Upper lobe of left lung (tissue), 6 donors: ENCODE data around the gene CACFD1. TPM values are rescaled to one million over a fixed set of nuclear protein-coding genes. Genes with fewer than 3 reads are reported as not detected.

Experiments
- ATAC-seq, 2 donors: fragments of 200-7000 bp; cut with Tn5 transposase; one replicate each; pipeline ENCODE4 v1.9.1; 2022; ENCODE audit warnings: mild to moderate bottlenecking in 2 of 2, moderate library complexity in 2 of 2; ENCODE audit not compliant: low FRiP score in 2 of 2
- DNase-seq, 2 donors: peaks; one replicate each; pipeline ENCODE4 v3.0.0-alpha.2; 2019 to 2020
- H3K27ac ChIP-seq, 4 donors: fragments of 200-600 bp; sonication (generic); one replicate each; pipeline ENCODE4 v1.5.1; 2016 to 2019
- H3K27me3 ChIP-seq, 4 donors: fragments of 200-600 bp; sonication (generic); one replicate each; pipeline ENCODE4 v1.5.1; 2017 to 2019
- H3K36me3 ChIP-seq, 4 donors: fragments of 200-600 bp; sonication (generic); one replicate each; pipeline ENCODE4 v1.5.1; 2016 to 2019
- H3K4me1 ChIP-seq, 4 donors: fragments of 200-600 bp; sonication (generic); one replicate each; pipeline ENCODE4 v1.5.1; 2018 to 2019
- H3K4me3 ChIP-seq, 4 donors: fragments of 200-600 bp; sonication (generic); one replicate each; pipeline ENCODE4 v1.5.1; 2017 to 2019; ENCODE audit warnings: mild to moderate bottlenecking in 2 of 4, moderate library complexity in 1 of 4
- H3K9me3 ChIP-seq, 4 donors: fragments of 200-600 bp; sonication (generic); one replicate each; pipeline ENCODE4 v1.5.1; 2018 to 2019
- EP300 ChIP-seq, 4 donors: sonication (generic); formaldehyde crosslinking; IDR thresholded peaks; one replicate each; pipeline ENCODE4 v1.5.1; 2017; ENCODE audit warnings: antibody characterized with exemption in 4 of 4, control low read depth in 2 of 4
- POLR2A ChIP-seq, 4 donors: fragments of 450-650 bp; IDR thresholded peaks; one replicate each; pipeline ENCODE4 v1.5.1; 2016 to 2017; ENCODE audit warnings: antibody characterized with exemption in 4 of 4, mild to moderate bottlenecking in 2 of 4
- POLR2AphosphoS5 ChIP-seq, 2 donors: sonication (generic); formaldehyde crosslinking; IDR thresholded peaks; one replicate each; pipeline ENCODE4 v1.5.1; 2017; ENCODE audit warnings: antibody characterized with exemption in 2 of 2
- WGBS, 2 donors: methylation state at CpG; one replicate each; pipeline ENCODE4 v1.1.5; 2017 to 2018; 5-methylcytosine and 5-hydroxymethylcytosine counted together
- total RNA-seq, 6 donors: library from RNA; depleted of rRNA in 4 of 6; stranded (reverse); fragments of >200 nt in 4 of 6; gene quantifications; one replicate each; pipeline versions ENCODE4 v1.1.0 to v1.2.1, GENCODE V29; 2016 to 2021
- TF ChIP-seq, protein P1 (sequence below), 6 experiments: fragments of 450-650 bp in 4 of 6; fragments of 200-600 bp in 2 of 6; sonication (generic) in 2 of 6; IDR thresholded peaks; one replicate each; pipeline ENCODE4 v1.5.1; 2016 to 2019; ENCODE audit warnings: antibody characterized with exemption in 6 of 6
- donor health status: DM: no; HTN: no; CAD: no; lungs with moderate emphysema.
- donor health status: DM: no; HTN: yes; CAD: no; lungs with severe emphysema.

Gene CACFD1
- total RNA-seq, 6 donors from 2014 or later: 31.1 to 52.8 (median 38.5) TPM

DNA sequence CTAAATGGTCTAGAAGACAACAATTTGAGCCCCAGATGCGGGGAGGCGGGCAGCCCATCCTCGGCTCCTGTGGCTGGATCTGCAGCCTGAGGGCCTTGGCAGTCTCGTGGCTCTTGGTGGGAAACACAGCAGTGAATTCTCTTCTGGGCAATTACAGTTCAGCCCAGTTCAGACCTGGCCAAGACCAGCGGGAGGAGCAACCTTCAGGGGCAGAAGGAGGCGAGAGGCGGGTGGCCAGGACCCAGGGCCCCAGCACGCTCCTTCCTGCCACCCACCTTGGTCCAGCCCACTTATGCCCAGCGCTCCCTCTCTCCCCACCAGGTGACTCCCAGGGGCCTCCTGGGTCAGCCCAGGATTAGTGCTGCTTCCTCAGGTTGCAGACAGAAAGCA is 57.2 kb downstream of the CACFD1 start:
- TF ChIP-seq, protein P1, sequence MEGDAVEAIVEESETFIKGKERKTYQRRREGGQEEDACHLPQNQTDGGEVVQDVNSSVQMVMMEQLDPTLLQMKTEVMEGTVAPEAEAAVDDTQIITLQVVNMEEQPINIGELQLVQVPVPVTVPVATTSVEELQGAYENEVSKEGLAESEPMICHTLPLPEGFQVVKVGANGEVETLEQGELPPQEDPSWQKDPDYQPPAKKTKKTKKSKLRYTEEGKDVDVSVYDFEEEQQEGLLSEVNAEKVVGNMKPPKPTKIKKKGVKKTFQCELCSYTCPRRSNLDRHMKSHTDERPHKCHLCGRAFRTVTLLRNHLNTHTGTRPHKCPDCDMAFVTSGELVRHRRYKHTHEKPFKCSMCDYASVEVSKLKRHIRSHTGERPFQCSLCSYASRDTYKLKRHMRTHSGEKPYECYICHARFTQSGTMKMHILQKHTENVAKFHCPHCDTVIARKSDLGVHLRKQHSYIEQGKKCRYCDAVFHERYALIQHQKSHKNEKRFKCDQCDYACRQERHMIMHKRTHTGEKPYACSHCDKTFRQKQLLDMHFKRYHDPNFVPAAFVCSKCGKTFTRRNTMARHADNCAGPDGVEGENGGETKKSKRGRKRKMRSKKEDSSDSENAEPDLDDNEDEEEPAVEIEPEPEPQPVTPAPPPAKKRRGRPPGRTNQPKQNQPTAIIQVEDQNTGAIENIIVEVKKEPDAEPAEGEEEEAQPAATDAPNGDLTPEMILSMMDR (IDR thresholded peaks at IDR 0.05): no peak
- TF ChIP-seq EP300 (IDR thresholded peaks at IDR 0.05) (no peak), POLR2AphosphoS5 (IDR thresholded peaks at IDR 0.05) (no peak), POLR2A (IDR thresholded peaks at IDR 0.05) (no peak)
- DNase-seq (no peak), ATAC-seq (no peak)
- 90 to 92% methylated on average over 9 of the region's 9 CpGs for WGBS, 2 donors
- H3K4me1 ChIP-seq: peaks cover 4 to 10% (median 5%) of the 10 kb centered on the region in 4 donors
- H3K9me3 ChIP-seq: no peaks in the 10 kb centered on the region
- H3K27me3 ChIP-seq: peaks cover 0 to 3% (median 0%) of the 10 kb centered on the region in 4 donors
- no peak overlapping the region for H3K27ac ChIP-seq
- no peaks in the 10 kb centered on the region for H3K36me3 ChIP-seq
- no peak overlapping the region for H3K4me3 ChIP-seq

DNA sequence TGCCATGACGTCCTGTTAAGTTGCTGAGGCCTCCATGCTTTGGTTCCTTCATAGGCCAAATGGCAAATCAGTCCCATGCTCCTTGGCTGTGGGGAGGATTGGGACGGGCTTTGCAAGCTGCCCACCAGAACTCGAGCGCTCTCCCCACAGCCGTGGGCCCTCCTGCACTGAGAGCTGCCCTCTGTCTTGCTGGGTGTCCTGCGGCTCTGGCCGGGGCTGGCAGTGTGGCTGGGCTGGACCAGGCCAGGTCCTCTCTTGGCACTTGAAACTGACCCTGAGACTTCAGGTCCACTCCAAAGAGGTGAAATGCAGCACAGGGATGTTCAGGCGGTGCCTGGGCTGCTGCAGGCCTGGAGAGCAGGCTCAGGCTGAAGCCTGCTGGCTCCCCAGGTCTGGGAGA is 57.9 kb downstream of the CACFD1 start:
- WGBS, 2 donors: 80 to 82% methylated on average over 2 to 8 of the region's 8 CpGs
- peaks cover 0 to 3% (median 0%) of the 10 kb centered on the region in 4 donors for H3K27me3 ChIP-seq

DNA sequence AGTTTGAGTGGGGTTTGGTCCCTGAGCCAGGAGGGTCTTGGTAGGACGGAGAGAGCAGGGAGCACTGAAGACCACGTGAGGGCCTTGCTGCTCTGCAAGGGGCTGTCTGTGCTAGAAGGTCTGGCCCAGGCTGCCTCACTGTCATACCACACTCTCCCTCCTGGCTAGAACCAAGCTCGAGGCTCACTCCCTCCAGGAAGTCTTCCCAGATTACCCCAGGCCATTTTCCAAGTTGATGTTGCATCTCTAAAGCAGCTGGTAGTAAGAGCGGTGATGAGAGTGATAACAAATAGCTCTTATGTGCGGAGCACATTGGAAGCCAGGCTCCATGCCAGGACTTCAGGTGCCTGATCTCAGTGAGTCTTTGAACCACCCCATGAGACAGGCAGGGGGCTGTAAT is 58.4 kb downstream of the CACFD1 start:
- Histone ChIP-seq H3K36me3 (no peaks in the 10 kb centered on the region), H3K4me1 (peaks cover 4 to 10% (median 5%) of the 10 kb centered on the region in 4 donors), H3K9me3 (no peaks in the 10 kb centered on the region), H3K27me3 (peaks cover 0 to 3% (median 0%) of the 10 kb centered on the region in 4 donors), H3K27ac (no peak overlapping the region), H3K4me3 (no peak overlapping the region)
- TF ChIP-seq EP300 (IDR thresholded peaks at IDR 0.05) (no peak), POLR2AphosphoS5 (IDR thresholded peaks at IDR 0.05) (no peak), POLR2A (IDR thresholded peaks at IDR 0.05) (no peak)
- TF ChIP-seq, protein P1 (IDR thresholded peaks at IDR 0.05): no peak
- DNase-seq (no peak), ATAC-seq (no peak)
- WGBS, 2 donors: 81 to 100% methylated on average over 1 to 5 of the region's 5 CpGs

More for the DNA sequence above, 57.9 kb downstream of the CACFD1 start:
- Histone ChIP-seq H3K36me3 (no peaks in the 10 kb centered on the region), H3K4me3 (no peak overlapping the region), H3K27ac (no peak overlapping the region), H3K9me3 (no peaks in the 10 kb centered on the region), H3K4me1 (peaks cover 4 to 10% (median 5%) of the 10 kb centered on the region in 4 donors)
- no peak for ATAC-seq
- peak in 1 of 2 donors; percentile 67 for DNase-seq
- no peak for TF ChIP-seq POLR2A (IDR thresholded peaks at IDR 0.05)
- TF ChIP-seq, protein P1 (IDR thresholded peaks at IDR 0.05): no peak
- no peak for TF ChIP-seq EP300 (IDR thresholded peaks at IDR 0.05)
- TF ChIP-seq POLR2AphosphoS5 (IDR thresholded peaks at IDR 0.05): no peak

DNA sequence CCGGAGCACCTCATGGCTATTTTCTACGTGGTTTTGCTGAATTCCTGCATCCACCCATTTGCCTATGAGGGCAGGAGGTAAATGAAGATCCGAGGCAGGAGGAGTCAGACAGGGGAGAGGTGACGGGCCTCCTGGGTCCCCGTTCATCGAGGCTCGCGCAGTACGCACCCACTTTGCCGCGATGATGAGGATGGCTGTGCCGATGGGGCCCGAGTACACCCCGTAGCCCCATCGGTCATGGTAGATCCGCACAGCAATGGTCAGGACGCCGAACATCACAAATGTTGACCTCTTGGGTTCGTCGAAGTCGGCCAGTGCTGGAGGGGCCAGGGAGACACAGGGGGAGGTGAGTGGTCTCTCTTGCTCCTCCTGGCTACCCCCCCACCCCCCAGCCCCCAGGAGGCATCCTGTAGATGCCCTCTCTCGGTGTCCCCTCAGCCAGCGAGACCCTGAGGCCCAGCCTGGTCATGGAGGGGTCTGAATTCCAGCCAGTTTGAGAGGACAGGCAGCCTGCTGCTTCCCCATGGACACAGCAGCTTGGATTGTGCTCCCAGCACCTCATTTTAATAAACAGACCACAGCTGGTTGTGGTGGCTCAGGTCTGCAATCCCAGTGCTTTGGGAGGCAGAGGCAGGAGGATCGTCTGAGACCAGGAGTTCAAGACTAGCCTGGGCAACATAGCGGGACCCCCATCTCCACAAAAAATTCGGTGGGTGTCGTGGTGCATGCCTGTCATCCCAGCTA is 59.1 kb downstream of the CACFD1 start:
- WGBS, 2 donors: 85 to 93% methylated on average over 8 to 27 of the region's 27 CpGs
- Histone ChIP-seq H3K36me3 (no peaks in the 10 kb centered on the region), H3K4me1 (peaks cover 0 to 8% (median 2%) of the 10 kb centered on the region in 4 donors), H3K27me3 (peaks cover 0 to 3% (median 0%) of the 10 kb centered on the region in 4 donors), H3K9me3 (no peaks in the 10 kb centered on the region), H3K4me3 (no peak overlapping the region), H3K27ac (no peak overlapping the region)
- ATAC-seq (no peak), DNase-seq (peak in 1 of 2 donors; percentile 53)
- TF ChIP-seq, protein P1 (IDR thresholded peaks at IDR 0.05): no peak
- TF ChIP-seq POLR2A (IDR thresholded peaks at IDR 0.05): no peak
- no peak for TF ChIP-seq EP300 (IDR thresholded peaks at IDR 0.05)
- TF ChIP-seq POLR2AphosphoS5 (IDR thresholded peaks at IDR 0.05): no peak
